ENCODE data around the gene FGF1. TPM values are rescaled to one million over a fixed set of nuclear protein-coding genes. Genes with fewer than 3 reads are reported as not detected.

Gene FGF1
- polyA plus RNA-seq, 1 of the 3 experiments (the other 2 are of a cell fraction) = 5.3 TPM

GRCh38 chr5:142548739-142549275 lies 137.1 kb downstream of the FGF1 start:
- ChIA-PET POLR2A (interaction anchor here (0.6 to 2.7 kb wide), 5 partner anchors 192 to 396 kb away, joined by 3 to 27 read pairs (median 5); partner anchors contain the start of gene SPRY4), CTCF (interaction anchor here (0.6 to 6.7 kb wide), 82 partner anchors 9 to 572 kb away, joined by 3 to 117 read pairs (median 4); partner anchors contain the start of genes GNPDA1 and SPRY4)
- Histone ChIP-seq H4K20me1 (ENCODE audit: insufficient read depth) (no peaks in the 10 kb centered on the region), H3K4me3 (ENCODE audit: low read depth in 2 of 2, low read length in 1 of 2) (peak overlapping the region in 1 of 2 experiments; percentile 34; a peak in 1 of 4 replicates), H3K4me2 (peak overlapping the region; percentile 45; the same call in 1 of the 2 replicates), H3F3A (replicated peaks; ENCODE audit: insufficient read depth) (peaks cover 14% of the 10 kb centered on the region), H3K27ac (ENCODE audit: low read depth in 2 of 2, low read length in 1 of 2) (peak overlapping the region; percentile 59 to 60; a peak in 3 of 4 replicates), H3K9me3 (no peaks in the 10 kb centered on the region), H3K27me3 (ENCODE audit: insufficient read depth) (no peaks in the 10 kb centered on the region), H2AFZ (ENCODE audit: low read depth) (peak overlapping the region; percentile 81; the same call in 1 of the 2 replicates), H3K9me2 (no peaks in the 10 kb centered on the region), H3K36me3 (replicated peaks in 1 of 2; ENCODE audit: control insufficient read depth in 1 of 2, insufficient read depth in 2 of 2, low read length in 1 of 2) (no peaks in the 10 kb centered on the region), H3K4me1 (ENCODE audit: control insufficient read depth in 1 of 2, insufficient read depth in 2 of 2, low read depth in 1 of 2, low read length in 1 of 2) (peaks cover 21 to 37% of the 10 kb centered on the region in 2 experiments), H3K9ac (no peak overlapping the region), H3K79me2 (ENCODE audit: insufficient read depth) (no peaks in the 10 kb centered on the region)
- DNase-seq = peak; percentile 87
- TF ChIP-seq, protein P1, sequence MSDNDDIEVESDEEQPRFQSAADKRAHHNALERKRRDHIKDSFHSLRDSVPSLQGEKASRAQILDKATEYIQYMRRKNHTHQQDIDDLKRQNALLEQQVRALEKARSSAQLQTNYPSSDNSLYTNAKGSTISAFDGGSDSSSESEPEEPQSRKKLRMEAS (IDR thresholded peaks at IDR 0.05; ENCODE audit: low read depth) = peak; percentile 19; the same call in 1 of the 2 replicates
- TF ChIP-seq RAD21 (IDR thresholded peaks at IDR 0.05; ENCODE audit: low read length) = peak; percentile 95
- TF ChIP-seq, protein P2, sequence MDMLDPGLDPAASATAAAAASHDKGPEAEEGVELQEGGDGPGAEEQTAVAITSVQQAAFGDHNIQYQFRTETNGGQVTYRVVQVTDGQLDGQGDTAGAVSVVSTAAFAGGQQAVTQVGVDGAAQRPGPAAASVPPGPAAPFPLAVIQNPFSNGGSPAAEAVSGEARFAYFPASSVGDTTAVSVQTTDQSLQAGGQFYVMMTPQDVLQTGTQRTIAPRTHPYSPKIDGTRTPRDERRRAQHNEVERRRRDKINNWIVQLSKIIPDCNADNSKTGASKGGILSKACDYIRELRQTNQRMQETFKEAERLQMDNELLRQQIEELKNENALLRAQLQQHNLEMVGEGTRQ (IDR thresholded peaks at IDR 0.05; ENCODE audit: borderline replicate concordance, low read depth, low read length) = no peak
- 0 out of 2 replicates have a peak, but pooled peaks have one; percentile 17 for TF ChIP-seq POLR2AphosphoS5 (IDR thresholded peaks at IDR 0.05; ENCODE audit: low read depth, low read length)
- TF ChIP-seq, protein P3, sequence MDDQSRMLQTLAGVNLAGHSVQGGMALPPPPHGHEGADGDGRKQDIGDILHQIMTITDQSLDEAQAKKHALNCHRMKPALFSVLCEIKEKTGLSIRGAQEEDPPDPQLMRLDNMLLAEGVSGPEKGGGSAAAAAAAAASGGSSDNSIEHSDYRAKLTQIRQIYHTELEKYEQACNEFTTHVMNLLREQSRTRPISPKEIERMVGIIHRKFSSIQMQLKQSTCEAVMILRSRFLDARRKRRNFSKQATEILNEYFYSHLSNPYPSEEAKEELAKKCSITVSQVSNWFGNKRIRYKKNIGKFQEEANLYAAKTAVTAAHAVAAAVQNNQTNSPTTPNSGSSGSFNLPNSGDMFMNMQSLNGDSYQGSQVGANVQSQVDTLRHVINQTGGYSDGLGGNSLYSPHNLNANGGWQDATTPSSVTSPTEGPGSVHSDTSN (IDR thresholded peaks at IDR 0.05) = 0 out of 2 replicates have a peak, but pooled peaks have one; percentile 15
- no peak for TF ChIP-seq ELF1 (IDR thresholded peaks at IDR 0.05)
- peak; percentile 95 for TF ChIP-seq SMC3 (IDR thresholded peaks at IDR 0.05; ENCODE audit: low read depth, low read length)
- no peak for TF ChIP-seq EZH2phosphoT487 (IDR thresholded peaks at IDR 0.05; ENCODE audit: borderline replicate concordance, low read depth)
- TF ChIP-seq SIN3A (IDR thresholded peaks at IDR 0.05; ENCODE audit: borderline replicate concordance, low read depth, low read length) = peak; percentile 62; the same call in 1 of the 2 replicates
- peak; percentile 24; the same call in 1 of the 2 replicates for TF ChIP-seq RXRA (IDR thresholded peaks at IDR 0.05; ENCODE audit: borderline replicate concordance, low read depth)
- 0 out of 2 replicates have a peak, but pooled peaks have one; percentile 37 for TF ChIP-seq GATA2 (CRISPR knock-in tag; IDR thresholded peaks at IDR 0.05)
- peak; percentile 40; the same call in 1 of the 2 replicates for TF ChIP-seq TCF12 (IDR thresholded peaks at IDR 0.05)
- no peak for TF ChIP-seq TAF1 (IDR thresholded peaks at IDR 0.05; ENCODE audit: borderline replicate concordance, low read depth, low read length)
- TF ChIP-seq RCOR1 (IDR thresholded peaks at IDR 0.05; ENCODE audit: low read length) = 0 out of 2 replicates have a peak, but pooled peaks have one; percentile 33
- TF ChIP-seq FOXM1 (IDR thresholded peaks at IDR 0.05; ENCODE audit: low read depth) = peak; percentile 33; the same call in 1 of the 2 replicates
- TF ChIP-seq MXI1 (IDR thresholded peaks at IDR 0.05; ENCODE audit: low read depth, low read length) = peak; percentile 29; the same call in 1 of the 2 replicates
- peak; percentile 44; the same call in 1 of the 2 replicates for TF ChIP-seq NFIC (IDR thresholded peaks at IDR 0.05; ENCODE audit: borderline replicate concordance)
- no peak for TF ChIP-seq FOXJ3 (CRISPR knock-in tag; IDR thresholded peaks at IDR 0.05)
- no peak for TF ChIP-seq EP300 (IDR thresholded peaks at IDR 0.05; ENCODE audit: borderline replicate concordance in 1 of 2, low read depth in 1 of 2, low read length in 1 of 2)
- peak; percentile 17; the same call in 1 of the 2 replicates for TF ChIP-seq FOSL2 (IDR thresholded peaks at IDR 0.05; ENCODE audit: borderline replicate concordance, low read depth)
- TF ChIP-seq CTCF (IDR thresholded peaks at IDR 0.05) = peak; percentile 98
- TF ChIP-seq NRF1 (IDR thresholded peaks at IDR 0.05; ENCODE audit: low read depth, low read length) = 0 out of 2 replicates have a peak, but pooled peaks have one; percentile 5
- no peak for TF ChIP-seq MEF2A (IDR thresholded peaks at IDR 0.05; ENCODE audit: borderline replicate concordance, low read depth)
- no peak for TF ChIP-seq CHD2 (IDR thresholded peaks at IDR 0.05; ENCODE audit: low read length, partially characterized antibody)
- WGBS (ENCODE audit: low lambda C conversion rate) = 10% methylated on average over 5 of the region's 5 CpGs
